Activated T-helper 2 cell treated with anti-CD3 and anti-CD28 coated beads, Interferon-gamma antibody, Interleukin-2, Interleukin-4, amounts not matched to agents 10 μg/mL and 5 μg/mL and 100 μg/mL, durations not matched to agents 14 hours and 24 hours and 36 hours (primary cell): ENCODE results near the gene PPP2R2C. TPM values are rescaled to one million over a fixed set of nuclear protein-coding genes. Genes with fewer than 3 reads are reported as not detected.

ENCODE experiments used
- DNase-seq: peaks from one replicate; pipeline ENCODE4 v3.0.0; 2021; ENCODE audit warnings: low spot score
- H3K27ac Mint-ChIP-seq: one replicate; pipeline ENCODE4 v1.8.0; 2021; ENCODE audit warnings: mixed read lengths
- H3K27me3 Mint-ChIP-seq: one replicate; pipeline ENCODE4 v1.8.0; 2021; ENCODE audit warnings: low read depth, mixed read lengths
- H3K36me3 Mint-ChIP-seq: one replicate; pipeline ENCODE4 v1.8.0; 2021; ENCODE audit warnings: low read depth, mixed read lengths
- H3K4me1 Mint-ChIP-seq: one replicate; pipeline ENCODE4 v1.8.0; 2021; ENCODE audit warnings: low read depth, mixed read lengths
- H3K4me3 Mint-ChIP-seq: one replicate; pipeline ENCODE4 v1.8.0; 2021; ENCODE audit warnings: low read depth, mild to moderate bottlenecking, moderate library complexity, mixed read lengths
- H3K9me3 Mint-ChIP-seq: one replicate; pipeline ENCODE4 v1.8.0; 2021; ENCODE audit warnings: mixed read lengths
- intact Hi-C: fragments of 100-400 bp; cut with micrococcal nuclease; formaldehyde crosslinking; loops from one replicate; pipeline ENCODE4 v1.15.1; 2023
- total RNA-seq: library from RNA; stranded (reverse); gene quantifications from 2 replicates; pipeline ENCODE4 v1.2.3, GENCODE V29; 2022

PPP2R2C gene
- total RNA-seq, 1 donor from 2014 or later, result not detected

DNA sequence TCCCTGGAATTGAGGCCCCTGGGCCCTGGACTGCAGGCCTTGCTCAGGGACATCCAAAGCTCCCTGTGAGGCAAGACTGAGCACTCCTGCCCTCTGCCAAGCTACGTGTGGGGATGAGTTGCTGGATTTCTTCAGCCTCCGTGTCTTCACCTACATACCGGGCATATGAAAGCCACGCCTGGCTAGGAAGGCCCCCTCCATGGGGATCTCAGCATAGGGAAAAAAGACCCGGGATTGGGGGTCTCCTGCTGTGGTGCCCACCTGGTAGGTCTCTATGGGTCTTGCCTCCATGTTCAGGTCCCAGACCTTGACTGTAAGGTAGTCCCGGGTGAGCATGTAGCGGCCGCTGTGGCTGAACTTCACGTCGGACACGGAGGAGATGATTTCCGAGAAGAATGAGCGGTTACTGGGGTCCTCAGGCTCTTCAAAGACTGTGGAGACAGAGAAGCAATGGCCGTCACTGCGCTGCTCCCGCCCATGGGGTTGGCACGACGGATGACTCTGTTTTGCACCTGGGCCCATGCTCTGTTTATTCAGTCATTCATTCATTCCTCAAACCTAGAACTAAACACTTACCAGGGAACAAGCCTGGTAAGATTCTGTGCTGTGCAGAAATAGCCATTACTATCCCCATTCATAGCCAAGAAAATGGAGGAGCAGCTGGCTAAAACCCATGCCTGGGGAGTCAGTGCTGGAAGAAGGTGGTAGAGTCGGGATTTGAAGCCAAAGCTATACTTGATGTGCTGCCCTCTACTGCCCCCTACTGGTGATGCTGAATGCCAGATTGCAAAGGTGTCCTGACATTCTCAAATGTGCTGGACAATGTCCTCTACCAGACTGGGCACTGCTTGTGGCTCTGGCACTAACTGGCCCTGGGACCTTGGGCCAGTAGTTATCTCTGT lies 138.9 kb downstream of the PPP2R2C start:
- no peaks in the 10 kb centered on the region for H3K9me3 Mint-ChIP-seq
- no peak overlapping the region for H3K4me3 Mint-ChIP-seq
- no peaks in the 10 kb centered on the region for H3K36me3 Mint-ChIP-seq
- H3K27me3 Mint-ChIP-seq, result peaks cover 13% of the 10 kb centered on the region
- H3K4me1 Mint-ChIP-seq, result peaks cover 12% of the 10 kb centered on the region
- no peak for DNase-seq
- intact Hi-C loops, result no loop called here
- H3K27ac Mint-ChIP-seq, result no peak overlapping the region

GRCh38 chr4:6332669-6333050 lies 139.8 kb downstream of the PPP2R2C start:
- intact Hi-C loops, result no loop called here
- Mint-ChIP-seq H3K9me3 (no peaks in the 10 kb centered on the region), H3K4me1 (peaks cover 3% of the 10 kb centered on the region), H3K36me3 (no peaks in the 10 kb centered on the region), H3K27ac (no peak overlapping the region), H3K4me3 (no peak overlapping the region), H3K27me3 (peaks cover 8% of the 10 kb centered on the region)
- DNase-seq, result no peak

DNA sequence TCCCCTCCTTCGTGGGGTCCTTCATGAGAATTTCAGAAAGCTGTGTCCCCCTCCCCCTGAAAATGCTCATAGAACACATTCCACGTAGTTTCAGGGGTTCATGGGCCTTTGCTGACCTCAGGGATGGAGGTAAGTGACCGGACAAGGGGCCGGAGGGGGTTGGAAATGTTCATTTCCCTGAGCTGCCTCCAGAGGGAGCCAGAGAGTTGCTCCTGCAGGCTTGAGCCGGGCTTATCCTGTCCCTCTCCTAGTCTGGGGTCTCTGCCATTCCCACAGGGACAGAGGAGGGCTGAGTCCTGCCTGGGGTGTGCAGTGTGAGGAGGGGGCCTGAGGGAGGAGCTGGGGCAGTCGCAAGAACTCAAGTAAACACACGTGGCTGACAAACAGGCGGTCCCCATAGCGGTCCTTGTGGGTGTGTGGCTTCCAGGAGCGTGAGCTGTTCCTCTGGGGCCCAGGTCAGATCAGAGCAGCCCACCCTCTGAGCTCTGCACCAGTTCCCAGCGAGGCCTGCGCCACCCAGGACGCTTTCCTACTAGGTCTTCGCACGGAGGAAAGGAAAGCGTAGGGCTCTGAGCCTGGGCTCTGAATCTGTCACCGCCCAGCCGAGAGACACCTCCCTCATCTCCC lies 140.3 kb downstream of the PPP2R2C start:
- Mint-ChIP-seq H3K4me1 (no peaks in the 10 kb centered on the region), H3K9me3 (no peaks in the 10 kb centered on the region), H3K27ac (no peak overlapping the region), H3K27me3 (peaks cover 4% of the 10 kb centered on the region), H3K36me3 (no peaks in the 10 kb centered on the region), H3K4me3 (no peak overlapping the region)
- no peak for DNase-seq
- intact Hi-C loops, result no loop called here

- intact Hi-C loops, result no loop called here
- Mint-ChIP-seq H3K27me3 (peaks cover 3% of the 10 kb centered on the region), H3K36me3 (no peaks in the 10 kb centered on the region), H3K27ac (no peak overlapping the region), H3K4me3 (no peak overlapping the region), H3K9me3 (no peaks in the 10 kb centered on the region), H3K4me1 (no peaks in the 10 kb centered on the region)
- DNase-seq, result no peak
These were observed 140.9 kb downstream of the PPP2R2C start for GRCh38 chr4:6331468-6331867.

- H3K36me3 Mint-ChIP-seq, result no peaks in the 10 kb centered on the region
- no peaks in the 10 kb centered on the region for H3K4me1 Mint-ChIP-seq
- no peak overlapping the region for H3K27ac Mint-ChIP-seq
- DNase-seq, result no peak
- H3K9me3 Mint-ChIP-seq, result no peaks in the 10 kb centered on the region
- no peak overlapping the region for H3K4me3 Mint-ChIP-seq
- intact Hi-C loops, result no loop called here
- peaks cover 8% of the 10 kb centered on the region for H3K27me3 Mint-ChIP-seq
These were observed 141.4 kb downstream of the PPP2R2C start for GRCh38 chr4:6331018-6331417.

GRCh38 chr4:6330384-6330767 lies 142.0 kb downstream of the PPP2R2C start:
- intact Hi-C loops, result no loop called here
- H3K27ac Mint-ChIP-seq, result no peak overlapping the region
- no peaks in the 10 kb centered on the region for H3K4me1 Mint-ChIP-seq
- H3K9me3 Mint-ChIP-seq, result no peaks in the 10 kb centered on the region
- no peak overlapping the region for H3K4me3 Mint-ChIP-seq
- H3K27me3 Mint-ChIP-seq, result peaks cover 11% of the 10 kb centered on the region
- H3K36me3 Mint-ChIP-seq, result no peaks in the 10 kb centered on the region
- DNase-seq, result no peak

DNA sequence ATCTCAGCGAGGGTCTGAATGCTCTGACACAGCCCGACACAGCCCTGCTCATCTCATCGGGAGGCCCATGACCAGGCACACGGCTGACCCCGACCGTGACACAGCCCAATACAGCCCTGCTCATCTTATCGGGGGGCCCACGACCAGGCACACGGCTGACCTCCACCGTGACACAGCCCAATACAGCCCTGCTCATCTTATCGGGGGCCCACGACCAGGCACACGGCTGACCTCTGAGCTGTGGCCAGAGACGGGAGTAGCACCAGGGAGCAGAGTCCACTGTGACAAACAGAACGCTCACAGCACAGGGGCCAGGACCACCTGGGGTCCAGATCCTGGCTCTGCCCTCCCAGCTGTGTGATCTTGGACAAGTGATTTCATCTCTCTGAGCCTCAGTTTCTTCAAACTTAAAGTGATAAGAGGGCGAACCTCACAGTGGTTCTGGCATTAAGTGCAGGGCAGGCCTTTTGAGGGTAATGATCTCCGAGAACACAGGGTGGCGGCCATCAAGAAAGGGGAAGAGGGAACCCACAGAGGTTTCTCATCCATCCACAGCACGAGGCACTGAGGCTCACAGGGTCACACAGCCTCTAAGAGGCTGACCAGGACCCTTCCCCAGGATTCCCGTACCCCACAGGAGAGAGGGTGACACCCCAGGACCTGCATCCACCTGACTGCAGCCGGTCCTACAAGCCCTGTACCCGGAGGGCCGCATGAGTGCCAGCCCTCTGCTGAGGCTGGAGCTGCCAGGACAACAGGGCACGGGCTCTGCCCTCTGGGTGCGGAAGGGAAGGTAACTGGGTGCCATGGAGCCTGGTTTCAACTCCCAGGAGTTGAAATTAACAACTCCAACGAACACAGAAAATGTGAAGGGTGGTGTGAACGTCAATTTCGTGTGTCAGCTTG lies 142.7 kb downstream of the PPP2R2C start:
- H3K27ac Mint-ChIP-seq, result no peak overlapping the region
- DNase-seq, result no peak
- H3K4me1 Mint-ChIP-seq, result no peaks in the 10 kb centered on the region
- H3K36me3 Mint-ChIP-seq, result no peaks in the 10 kb centered on the region
- H3K9me3 Mint-ChIP-seq, result no peaks in the 10 kb centered on the region
- peaks cover 14% of the 10 kb centered on the region for H3K27me3 Mint-ChIP-seq
- H3K4me3 Mint-ChIP-seq, result no peak overlapping the region
- intact Hi-C loops, result loop anchor here (5.0 kb wide), 1 partner anchor 252 kb away; no protein-coding TSS in a partner anchor

DNA sequence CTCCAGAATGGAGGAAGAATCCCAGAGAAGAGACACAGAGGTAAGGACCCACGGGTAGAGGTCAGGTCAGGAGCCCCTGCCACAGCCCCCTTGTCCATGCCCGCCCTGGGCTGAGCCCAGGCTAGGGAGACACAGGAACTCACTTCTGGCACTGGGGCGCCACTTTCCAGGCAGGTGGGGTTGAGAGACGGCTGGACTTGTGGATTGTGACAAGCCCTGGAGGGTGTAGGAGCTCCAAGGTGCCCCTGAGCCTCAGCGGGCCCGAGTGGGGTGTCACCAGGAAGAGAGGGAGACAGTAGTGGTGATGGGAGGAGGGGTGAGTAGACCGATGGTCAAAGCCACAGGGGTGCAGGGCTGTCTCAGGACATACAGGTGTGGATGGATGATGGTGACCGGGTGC lies 143.9 kb downstream of the PPP2R2C start:
- Mint-ChIP-seq H3K36me3 (no peaks in the 10 kb centered on the region), H3K4me1 (no peaks in the 10 kb centered on the region), H3K4me3 (no peak overlapping the region), H3K9me3 (no peaks in the 10 kb centered on the region), H3K27ac (no peak overlapping the region), H3K27me3 (peaks cover 20% of the 10 kb centered on the region)
- intact Hi-C loops, result loop anchor here (5.0 kb wide), 1 partner anchor 251 kb away; no protein-coding TSS in a partner anchor
- no peak for DNase-seq

DNA sequence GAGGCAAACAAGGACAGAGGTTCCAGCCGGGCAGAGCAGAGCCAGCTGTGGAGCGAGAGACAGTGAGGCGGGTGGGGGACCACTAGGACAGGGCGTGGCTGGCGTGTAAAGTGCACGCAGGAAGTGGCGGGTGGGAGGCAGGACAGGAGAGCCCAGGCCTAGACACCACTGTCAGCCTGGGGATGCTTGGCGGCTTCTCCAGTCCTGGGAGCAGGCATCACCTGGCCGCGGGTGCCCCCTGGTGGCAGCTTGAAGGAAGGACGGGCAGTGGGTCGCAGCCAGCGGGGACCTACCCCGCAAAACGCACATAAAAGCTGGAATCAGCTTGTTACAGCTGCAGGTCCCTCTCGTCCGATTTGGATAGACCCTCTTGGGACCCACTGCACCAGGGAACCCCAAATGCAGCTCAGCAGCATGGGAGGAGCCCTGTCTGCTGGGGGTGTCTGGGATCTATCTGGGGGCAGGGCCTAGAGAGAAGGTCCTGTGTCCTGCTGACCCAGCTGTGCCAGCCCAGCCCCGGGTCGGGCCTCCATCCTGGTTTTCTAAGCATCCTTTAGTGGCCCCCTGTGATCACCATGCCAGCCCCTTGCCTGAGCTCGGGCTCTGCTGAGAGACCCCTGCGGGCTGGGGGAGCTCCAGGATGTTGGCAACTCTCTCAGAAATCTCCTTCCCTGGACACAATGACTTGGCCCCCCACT lies 145.0 kb downstream of the PPP2R2C start:
- Mint-ChIP-seq H3K4me3 (no peak overlapping the region), H3K27me3 (peaks cover 24% of the 10 kb centered on the region), H3K36me3 (no peaks in the 10 kb centered on the region), H3K4me1 (no peaks in the 10 kb centered on the region), H3K9me3 (no peaks in the 10 kb centered on the region), H3K27ac (no peak overlapping the region)
- peak; percentile 62 for DNase-seq
- intact Hi-C loops, result loop anchor here (1.0 to 5.0 kb wide), 3 partner anchors 77 to 329 kb away; no protein-coding TSS in a partner anchor

DNA sequence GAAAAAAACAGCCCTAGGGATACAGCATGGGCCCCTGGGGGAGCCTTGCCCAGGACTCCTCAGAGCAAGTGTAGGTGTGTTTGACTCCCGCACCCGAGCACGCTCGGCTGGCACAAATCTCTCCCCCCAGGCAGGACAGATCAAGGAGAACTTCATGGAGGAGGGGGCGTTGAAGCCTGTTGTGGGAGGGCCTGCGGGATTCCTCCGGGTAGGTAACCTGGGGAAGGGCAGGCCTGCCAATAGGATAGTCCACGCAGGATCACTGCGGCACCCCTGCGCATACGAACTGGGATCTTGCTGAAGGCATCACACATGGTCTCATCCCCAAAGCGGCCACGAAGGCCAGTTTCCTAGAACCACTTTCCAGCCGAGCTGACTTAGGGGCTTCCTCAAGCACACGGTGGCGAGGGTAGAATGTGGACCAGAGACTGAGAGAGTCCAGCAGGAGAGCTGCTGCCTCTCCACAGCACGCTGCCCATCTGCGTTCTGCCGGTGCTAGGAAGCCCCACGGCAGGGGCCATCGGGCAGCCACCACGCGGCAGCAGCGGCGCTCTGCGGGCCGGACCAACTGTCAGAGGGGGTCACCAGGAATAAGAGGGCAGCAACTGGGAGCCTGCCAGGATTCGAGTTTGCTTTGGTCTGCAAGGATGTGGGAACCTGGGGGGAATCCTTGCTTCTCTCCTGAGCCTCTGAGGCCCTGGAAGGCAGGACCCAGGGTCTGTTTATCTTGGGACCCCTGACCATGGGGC lies 145.9 kb downstream of the PPP2R2C start:
- peaks cover 29% of the 10 kb centered on the region for H3K27me3 Mint-ChIP-seq
- H3K4me1 Mint-ChIP-seq, result no peaks in the 10 kb centered on the region
- no peaks in the 10 kb centered on the region for H3K9me3 Mint-ChIP-seq
- H3K36me3 Mint-ChIP-seq, result no peaks in the 10 kb centered on the region
- DNase-seq, result no peak
- intact Hi-C loops, result loop anchor here (1.0 to 5.0 kb wide), 3 partner anchors 76 to 328 kb away; no protein-coding TSS in a partner anchor
- no peak overlapping the region for H3K4me3 Mint-ChIP-seq
- no peak overlapping the region for H3K27ac Mint-ChIP-seq

DNA sequence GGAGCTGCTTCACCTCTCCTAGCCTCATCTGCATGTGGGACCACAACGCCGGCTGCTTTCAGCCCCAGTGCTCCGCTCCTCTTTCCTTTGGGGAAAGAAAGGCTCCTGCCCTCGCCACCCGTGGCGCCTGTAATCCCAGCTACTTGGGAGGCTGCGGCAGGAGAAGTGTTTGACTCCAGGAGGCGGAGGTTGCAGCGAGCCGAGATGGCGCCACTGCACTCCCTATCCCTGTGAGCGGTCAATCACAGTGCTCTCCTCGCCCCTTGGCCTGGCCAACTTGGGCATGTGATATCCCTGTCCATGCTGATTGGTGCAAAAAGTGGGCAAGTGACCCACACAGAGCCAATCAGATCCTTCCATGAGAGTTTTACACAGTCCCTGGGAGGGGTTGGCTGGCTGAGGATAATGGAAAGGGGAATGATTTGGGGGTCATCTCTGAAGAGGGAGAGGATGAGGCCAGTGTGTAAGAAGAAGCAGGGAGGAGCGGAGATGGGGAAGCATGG lies 146.6 kb downstream of the PPP2R2C start:
- Mint-ChIP-seq H3K4me3 (no peak overlapping the region), H3K4me1 (peaks cover 2% of the 10 kb centered on the region), H3K9me3 (no peaks in the 10 kb centered on the region), H3K27me3 (peaks cover 29% of the 10 kb centered on the region), H3K27ac (no peak overlapping the region), H3K36me3 (no peaks in the 10 kb centered on the region)
- intact Hi-C loops, result loop anchor here (5.0 kb wide), 1 partner anchor 249 kb away; no protein-coding TSS in a partner anchor
- DNase-seq, result no peak
